Inflammatory macrophage (primary cell): ENCODE measurements around the gene KRTAP5-6.

Source experiments
- DNase-seq, 2 donors: peaks; one replicate each; pipeline ENCODE4 v3.0.0-alpha.2; 2020 to 2022

The KRTAP5-6 gene

DNA sequence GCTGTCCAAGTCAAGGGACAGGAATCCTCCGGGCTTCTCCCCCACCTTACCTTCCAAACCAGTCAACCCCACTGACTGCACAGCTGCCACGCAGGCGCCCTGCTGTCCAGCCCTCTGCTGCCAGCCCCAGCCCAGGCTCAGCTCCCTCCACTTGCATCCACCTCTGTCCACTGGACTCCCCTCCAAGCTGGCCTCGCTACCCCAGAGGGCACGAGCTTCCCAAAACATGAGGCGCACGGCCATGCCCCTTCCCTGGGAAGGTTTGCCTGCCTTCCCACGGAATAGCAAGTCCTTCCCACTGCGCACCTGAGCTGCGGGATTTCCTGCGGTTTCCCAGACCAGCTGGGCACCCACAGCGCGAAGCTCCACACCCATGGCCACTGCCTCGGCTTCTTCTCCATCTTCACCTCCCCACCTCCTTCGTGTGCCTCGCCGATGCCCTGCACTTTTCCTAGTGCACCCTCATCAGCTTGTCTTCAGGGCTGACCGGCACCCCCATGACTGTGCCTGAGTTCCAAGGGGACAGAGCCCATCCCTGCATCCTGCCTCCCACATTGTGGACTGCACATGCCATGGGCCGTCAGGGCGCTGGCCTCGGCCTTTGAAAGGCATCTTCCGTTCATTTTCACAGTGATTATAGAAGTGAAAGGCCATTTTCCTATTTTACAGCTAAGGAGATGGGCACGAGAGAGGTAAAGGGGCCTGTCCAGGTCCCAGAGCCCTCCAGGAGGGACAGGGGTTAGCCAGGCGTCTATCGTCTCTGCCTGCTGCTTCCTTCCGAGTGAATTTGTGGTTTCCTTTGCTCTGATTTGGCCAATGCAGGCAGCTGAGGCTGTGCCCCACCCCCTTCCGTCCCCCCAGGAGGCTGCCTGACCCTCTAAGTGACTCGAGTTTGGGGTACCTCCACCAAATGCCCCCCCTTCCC lies 37.0 kb downstream of the KRTAP5-6 start:
- DNase-seq: peak; percentile 19 to 35

DNA sequence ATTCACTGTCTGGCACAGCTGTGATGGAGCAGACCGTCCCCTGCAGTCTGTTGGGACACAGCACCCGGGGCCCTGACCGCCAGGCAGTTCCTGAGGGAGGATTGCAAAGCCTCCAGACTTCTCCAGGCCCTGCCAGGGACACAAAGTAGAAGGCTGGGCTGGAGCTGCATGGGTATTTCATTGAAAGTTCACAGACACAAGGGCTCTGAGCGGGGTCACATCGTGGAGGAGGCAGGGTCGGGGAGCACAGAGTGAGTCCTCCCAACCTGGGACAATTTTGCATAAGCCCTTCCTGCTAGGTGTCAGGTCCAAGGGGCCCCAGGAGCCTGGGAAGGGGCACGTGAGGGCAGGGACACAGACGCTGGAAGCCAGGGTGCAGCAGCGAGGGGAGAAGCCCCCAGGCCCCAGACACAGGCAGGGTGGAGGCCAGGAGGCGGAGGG lies 37.7 kb downstream of the KRTAP5-6 start:
- DNase-seq: peak; percentile 26 to 32

DNA sequence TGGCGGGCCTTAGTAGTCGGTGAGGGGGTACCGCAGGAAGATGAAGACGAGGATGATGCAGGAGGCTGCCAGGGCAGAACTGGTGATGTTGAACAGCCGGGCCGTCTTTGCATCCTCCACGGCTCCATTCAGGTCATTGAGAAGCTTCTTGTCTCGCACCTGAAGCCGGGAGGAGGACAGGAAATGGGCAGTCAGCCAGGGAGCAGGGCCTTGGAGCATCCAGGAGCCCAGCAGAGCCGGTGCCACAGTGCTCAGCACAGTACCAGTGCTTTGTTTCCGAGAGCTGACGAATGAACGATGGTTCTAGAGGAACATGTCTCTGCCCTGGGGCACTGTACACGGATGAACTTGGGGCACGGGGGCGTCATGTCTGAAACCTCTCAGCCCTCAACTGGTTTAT lies 38.3 kb downstream of the KRTAP5-6 start:
- DNase-seq: peak; percentile 10 to 32

DNA sequence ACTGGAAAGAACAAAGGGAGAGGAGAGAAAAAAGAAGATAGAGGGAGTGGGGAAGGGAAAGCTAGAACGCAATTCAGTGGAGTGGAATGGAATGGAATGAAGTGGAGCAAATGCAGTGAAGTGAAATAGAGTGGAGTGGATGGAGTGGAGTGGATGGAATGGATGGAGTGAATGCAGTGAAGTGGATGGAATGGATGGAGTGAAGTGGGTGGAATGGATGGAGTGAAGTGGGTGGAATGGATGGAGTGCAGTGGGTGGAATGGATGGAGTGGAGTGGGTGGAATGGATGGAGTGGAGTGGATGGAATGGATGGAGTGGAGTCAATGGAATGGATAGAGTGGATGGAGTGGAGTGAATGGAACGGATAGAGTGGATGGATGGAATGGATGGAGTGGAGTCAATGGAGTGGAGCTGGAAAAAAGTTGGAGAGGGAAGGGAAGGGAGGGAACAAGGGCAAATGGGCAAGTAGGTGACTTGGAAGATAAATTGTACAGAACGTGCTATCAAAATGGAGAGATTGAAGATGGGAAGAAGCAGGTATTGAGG lies 39.5 kb downstream of the KRTAP5-6 start:
- DNase-seq: peak in 1 of 2 donors; percentile 26

DNA sequence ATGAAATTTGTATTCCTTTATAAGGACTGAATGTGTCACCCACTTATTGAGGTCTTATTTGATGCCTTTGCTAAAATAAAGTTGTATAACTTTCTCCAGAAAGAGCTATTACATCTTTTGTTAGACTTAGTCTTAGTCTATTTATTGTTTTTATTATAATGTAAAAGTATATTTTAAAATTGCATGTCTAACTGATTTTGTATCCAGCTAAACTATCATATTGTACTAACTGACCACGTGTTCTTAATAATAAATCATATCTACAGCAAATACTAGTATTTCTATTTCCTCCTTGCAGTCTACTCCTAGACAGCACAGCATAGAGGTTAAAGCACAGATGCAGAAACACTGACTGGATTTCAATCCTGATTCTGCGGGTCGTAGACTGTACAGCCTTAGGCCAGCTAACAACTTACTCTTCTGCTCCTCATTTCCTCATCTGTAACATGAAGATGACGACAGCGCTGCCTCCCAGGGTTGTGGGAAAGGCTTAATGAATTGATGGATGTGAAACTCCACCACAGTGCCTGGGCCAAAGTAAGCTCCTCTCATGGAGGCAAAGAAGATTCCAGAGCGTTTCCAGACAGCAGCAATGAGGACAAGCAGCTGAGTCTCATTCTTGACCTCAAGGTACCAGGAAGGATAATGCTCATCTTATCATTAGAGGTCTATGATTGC lies 40.2 kb downstream of the KRTAP5-6 start:
- peak; percentile 31 to 47 for DNase-seq

DNA sequence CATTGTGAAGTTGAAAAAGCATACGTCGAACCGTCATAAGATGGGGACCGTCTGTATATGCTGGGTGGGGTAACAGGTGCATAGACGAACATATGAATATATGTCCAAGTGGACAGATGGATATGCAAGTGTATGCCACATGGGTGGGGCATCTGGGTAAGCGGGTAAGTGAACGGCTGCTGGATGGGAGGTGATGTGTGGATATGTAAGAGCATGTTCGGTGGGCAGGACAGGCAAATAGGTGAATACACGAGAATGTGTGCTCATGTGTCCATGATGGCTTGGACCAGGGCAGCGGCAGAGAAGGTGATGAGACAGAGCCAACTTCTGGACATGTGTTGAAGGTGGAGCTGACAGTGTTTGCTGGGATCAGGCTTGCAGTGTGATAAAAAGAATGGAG lies 41.4 kb downstream of the KRTAP5-6 start:
- peak; percentile 7 to 43 for DNase-seq

DNA sequence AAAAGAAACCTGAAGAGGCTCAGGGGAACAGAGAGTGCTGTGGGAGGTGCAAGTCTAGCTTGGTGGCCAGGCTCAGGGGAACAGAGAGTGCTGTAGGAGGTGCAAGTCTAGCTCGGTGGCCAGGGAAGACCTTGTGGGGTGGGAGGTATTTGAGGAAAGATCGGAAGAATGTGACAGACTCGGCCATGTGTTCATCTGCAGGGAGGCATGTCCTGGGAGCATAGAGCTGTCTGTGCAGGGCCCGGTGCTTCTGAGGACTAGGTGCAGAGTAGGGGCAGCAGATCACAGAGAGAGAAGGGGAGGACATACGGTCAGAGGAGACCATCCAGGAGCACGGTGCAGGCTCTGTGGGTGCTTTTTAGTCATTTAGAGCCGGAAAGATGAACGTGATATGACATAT lies 42.6 kb downstream of the KRTAP5-6 start:
- peak in 1 of 2 donors; percentile 40 for DNase-seq

DNA sequence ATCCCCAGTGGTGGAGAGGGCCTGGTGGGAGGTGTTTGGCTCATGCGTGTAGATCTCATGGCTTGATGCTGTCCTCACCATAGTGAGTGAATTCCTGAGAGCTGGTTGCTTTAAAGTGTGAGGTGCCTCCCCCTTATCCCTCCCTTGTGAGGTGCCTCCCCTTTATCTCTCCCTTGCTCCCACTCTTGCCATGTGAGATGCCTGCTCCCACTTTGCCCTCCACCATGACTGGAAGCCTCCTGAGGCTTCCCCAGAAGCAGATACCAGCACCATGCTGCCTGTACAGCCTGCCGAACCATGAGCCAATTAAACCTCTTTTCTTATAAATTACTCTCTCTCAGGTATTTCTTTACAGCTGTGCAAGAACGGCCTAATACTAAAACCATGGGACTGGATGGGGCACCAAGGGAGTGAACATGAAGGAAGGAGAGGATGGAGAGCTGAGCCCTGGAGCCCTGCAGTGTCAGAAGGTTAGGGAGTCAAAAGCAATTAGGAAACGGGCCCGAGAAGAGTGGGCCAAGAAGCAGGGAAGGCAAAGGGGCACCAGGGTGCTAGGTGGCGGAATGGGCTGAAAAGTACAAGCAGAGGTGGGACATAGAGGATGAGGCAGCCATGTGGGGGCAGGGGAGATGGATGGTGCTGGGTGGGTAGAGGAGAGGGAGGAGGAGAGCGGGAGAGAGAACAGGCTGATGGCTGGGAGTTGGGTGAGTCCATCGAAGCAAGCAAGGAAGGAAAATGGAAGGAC lies 44.0 kb downstream of the KRTAP5-6 start:
- DNase-seq: peak; percentile 26 to 45

DNA sequence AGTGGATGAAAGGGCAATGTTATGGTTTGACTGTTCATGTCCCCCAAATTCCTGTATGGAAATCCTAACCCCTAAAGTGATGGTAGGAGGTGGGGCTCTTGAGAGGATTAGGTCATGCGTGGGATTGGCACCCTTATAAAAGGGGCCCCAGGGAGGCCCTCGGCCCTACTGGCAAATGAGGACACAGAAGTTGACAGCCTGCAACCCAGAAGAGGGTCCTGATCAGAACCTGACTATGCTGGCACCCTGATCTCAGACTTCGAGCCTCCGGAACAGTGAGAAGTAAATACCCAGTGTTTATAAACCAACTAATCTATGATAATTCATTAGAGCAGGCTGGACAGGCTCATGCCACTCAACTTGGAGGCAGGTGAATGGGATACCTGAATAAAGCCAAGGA lies 44.7 kb downstream of the KRTAP5-6 start:
- DNase-seq: peak; percentile 7 to 23

DNA sequence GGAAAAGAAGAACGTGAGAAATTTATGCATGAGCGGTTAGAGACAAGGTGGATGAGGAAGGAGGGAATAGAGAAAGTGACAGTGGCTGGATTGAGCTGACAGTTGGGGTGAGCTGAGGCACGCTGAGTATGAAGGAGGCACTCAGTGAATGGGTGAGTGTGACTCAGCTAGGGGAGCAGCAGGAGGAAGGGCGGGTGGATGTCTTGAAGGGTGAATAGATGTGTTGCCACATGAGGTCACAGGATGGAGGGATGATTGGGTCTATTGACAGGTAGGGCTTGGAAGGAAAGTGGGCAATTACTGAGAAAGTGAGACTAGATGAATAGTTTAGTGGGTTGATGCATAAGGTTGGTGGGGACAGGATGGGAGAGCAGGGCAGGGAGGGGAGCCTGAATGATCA lies 45.4 kb downstream of the KRTAP5-6 start:
- peak; percentile 2 to 25 for DNase-seq

DNA sequence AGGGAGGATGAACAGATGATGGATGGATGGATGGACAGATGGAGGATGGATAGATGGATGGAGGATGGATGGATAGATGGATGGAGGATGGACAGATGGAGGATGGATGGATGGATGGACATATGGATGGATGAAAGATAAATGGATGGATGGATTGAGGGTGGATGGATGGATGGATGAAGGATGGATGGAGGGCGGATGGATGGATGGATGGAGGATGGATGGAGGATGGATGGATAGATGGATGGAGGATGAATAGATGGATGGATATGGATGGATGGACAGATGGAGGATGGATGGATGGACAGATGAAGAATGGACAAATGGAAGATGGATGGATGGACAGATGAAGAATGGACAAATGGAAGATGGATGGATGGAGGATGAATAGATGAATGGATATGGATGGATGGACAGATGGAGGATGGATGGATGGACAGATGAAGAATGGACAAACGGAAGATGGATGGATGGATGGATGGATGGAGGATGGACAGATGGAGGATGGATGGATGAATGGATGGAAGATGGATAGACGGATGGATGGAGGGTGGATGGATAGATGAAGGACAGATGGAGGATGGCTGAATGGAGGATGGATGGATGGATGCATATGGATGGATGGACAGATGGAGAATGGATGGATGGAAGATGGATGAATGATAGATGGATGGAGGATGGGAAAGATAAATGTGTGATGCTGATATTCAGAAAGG lies 46.0 kb downstream of the KRTAP5-6 start:
- DNase-seq: no peak

DNA sequence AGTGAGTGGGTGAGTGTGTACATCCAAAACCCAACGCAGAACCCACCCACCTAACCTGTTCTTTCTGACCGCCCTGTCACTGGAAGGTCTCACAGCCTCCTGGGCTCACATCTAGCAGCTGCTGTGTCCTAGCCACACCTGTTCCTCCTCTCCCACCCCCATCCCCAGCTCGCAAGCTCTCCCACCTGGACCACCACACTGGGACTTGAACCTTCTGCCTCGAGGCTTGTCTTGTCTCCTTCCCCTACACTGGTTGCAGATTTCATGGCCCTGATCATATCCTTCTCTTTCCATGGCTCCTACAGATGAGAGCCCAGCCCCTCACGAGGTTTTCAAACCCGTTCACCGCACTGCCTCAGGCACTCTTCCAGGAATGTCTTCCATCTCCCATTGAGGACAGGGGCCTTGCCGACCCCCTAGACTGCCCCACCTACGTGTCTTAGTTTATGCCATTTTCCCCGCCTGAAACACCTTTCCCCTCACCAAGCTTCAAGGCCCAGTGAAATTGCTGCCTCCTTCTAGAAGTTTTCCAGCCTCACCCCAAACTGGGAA lies 46.7 kb downstream of the KRTAP5-6 start:
- DNase-seq: peak in 1 of 2 donors; percentile 2

DNA sequence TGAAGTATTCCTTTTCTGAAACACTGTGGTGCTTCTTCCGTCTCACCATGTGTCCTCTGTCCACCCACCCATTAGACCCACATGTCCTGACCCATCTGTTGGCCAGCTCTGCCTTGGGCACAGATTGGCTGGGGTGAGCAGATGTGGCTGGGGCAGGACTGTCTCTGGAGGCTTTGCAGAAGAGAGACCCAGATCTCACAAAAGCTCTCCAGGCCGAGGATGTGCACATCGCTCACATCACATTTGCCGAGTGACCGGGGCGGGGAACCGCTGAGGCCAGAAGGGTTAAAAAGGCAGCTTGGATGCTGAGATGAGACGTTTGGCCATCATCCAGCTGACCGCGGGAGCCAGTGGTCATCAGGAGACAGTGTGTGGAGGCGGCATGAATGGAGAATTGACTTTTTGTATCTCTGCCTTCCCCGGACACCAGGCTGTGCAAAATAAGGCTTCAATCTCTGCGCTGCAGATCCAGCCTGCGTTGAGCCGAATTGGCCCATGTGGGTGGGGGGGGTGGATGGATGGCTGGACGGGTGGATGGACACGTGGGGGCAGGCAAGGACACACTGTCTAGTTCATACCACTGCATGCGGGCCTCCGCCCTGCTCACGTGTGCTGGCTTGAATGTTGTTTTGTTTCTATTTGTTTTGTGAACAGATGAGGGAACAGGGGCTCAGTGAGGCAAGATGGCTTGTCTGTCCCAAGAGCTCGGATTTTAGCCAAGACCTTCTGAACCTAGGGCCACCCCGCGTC lies 47.3 kb downstream of the KRTAP5-6 start:
- peak in 1 of 2 donors; percentile 7 for DNase-seq

DNA sequence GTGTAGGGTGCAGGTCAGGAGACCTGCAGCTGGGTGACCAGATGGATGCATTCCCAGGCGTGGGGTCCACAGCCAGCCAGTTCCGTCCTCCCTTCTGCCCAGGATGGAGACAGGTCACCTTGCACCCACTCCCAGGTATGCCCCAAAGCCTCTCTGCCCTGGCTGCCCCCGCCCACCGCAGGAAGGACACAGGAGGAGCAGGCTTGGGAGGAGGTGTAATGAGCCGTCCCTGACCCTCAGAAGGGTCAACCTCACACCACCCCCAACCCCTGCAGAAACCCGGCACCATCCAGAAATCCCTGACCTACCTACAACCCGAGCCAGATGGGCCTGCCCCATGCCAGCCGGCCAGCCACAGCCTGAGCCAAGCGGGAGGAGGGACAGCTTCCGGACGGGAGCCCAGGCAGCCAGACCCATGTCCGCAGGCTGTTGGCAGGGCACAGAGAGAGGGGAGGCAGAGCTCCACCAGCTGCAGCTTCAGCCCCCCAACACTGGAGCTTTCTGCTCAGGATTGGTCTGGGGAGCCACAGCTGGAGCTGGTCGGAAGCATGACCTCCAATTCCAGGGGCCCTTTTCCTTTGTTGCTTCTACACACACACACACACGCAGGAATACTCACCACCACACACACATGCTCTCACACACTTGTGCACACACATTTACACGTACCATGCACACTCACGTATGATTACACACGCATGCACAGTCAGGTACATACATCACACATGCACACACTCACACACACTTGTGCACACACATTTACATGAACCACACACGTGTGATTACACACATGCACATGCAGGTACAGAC lies 48.1 kb downstream of the KRTAP5-6 start:
- no peak for DNase-seq

DNA sequence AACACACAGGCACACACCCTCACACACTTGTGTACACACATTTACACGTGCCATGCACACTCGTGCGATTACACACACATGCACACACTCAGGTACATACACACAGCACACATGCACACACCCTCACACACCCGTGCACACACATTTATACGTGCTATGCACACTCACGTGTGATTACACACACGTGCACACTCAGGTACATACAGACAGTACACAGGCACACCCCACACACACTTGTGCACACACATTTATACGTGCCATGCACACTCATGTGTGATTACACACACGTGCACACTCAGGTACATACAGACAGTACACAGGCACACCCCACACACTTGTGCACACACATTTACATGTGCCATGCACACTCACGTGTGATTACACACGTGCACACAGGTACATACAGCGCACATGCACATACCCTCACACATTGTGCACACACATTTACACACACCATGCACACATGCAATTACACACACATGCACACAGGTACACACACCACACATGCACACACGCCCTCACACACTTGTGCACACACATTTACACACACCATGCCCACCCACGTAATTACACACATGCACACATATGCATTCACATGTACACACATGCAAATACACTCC lies 48.8 kb downstream of the KRTAP5-6 start:
- peak; percentile 26 for DNase-seq

DNA sequence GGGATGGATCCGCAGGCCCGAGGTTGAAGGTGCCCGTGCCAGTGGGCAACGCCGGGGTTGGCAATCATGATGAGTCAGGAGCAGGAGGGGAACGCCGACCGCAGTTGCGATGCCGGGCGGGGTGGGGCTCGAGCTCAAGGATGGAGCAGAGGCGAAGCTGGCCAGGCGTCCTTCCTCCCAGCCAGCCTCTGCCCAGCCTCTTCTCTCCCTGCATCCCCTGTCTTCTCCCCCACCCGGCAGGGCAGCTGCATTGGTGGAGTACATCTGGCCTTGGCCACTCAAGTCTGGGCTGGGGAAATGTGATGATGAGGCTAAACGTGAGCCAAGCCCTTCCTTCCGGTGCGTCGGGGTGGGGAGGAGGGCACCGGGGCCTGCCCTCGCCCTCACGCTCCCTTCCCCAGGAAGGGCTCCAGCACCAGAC lies 49.5 kb downstream of the KRTAP5-6 start:
- peak in 1 of 2 donors; percentile 41 for DNase-seq

DNA sequence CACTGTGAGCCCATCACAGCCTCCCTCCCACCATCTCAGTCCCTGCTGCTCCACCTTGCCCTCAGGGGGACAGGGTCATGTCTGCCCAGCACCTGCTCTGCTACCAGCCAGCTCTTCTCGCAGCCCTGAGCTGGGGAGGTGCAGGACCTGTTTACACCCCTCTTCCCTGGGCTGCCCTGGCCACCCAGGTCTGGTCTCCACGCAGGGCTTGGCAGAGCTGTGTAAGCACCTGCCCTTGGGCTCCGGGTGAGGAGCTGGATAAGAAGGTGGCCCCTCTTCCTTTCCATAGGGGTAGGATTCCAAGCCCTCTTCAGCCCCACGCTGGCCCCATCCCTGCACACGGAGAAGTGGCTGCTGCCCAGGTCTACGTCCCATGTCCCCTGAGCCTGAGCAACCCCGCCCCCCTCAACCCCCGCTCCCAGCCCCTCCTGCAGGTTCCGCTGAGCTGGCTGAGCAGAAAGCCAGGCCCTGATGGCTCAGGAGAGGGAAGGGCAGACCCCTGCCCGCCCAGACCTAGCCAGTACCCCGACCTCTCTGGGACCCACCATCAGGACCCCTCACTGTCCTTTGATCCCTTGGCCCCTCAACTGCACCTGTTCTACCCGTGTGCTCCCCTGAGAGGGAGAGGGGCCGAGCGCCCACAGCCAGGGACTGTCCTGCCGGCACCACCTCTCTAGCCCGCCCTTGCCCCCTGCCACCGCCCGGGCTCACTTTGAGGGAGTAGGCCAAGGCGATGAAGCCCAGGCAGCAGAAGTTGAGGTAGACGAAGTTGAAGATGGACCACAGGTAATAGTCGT lies 50.2 kb downstream of the KRTAP5-6 start:
- DNase-seq: peak in 1 of 2 donors; percentile 16
